GM21360 (cell line): ENCODE results near the gene C1orf198.
"Not testable (repeated sequence)": the region's sequence is repeated elsewhere in the genome, so short reads cannot be mapped to it uniquely, and the experiment has no call there.

Experiments
- ATAC-seq: cut with Tn5 transposase; IDR thresholded peaks from one replicate; pipeline ENCODE4 v1.9.1; 2021; ENCODE audit warnings: mild to moderate bottlenecking, moderate library complexity; ENCODE audit not compliant: unreplicated experiment

The C1orf198 gene

GRCh38 chr1:230861489-230861888, 6.8 kb downstream of the C1orf198 start:
- no peak for ATAC-seq

- ATAC-seq: no peak
These were observed 7.5 kb downstream of the C1orf198 start for GRCh38 chr1:230860617-230861384.

DNA sequence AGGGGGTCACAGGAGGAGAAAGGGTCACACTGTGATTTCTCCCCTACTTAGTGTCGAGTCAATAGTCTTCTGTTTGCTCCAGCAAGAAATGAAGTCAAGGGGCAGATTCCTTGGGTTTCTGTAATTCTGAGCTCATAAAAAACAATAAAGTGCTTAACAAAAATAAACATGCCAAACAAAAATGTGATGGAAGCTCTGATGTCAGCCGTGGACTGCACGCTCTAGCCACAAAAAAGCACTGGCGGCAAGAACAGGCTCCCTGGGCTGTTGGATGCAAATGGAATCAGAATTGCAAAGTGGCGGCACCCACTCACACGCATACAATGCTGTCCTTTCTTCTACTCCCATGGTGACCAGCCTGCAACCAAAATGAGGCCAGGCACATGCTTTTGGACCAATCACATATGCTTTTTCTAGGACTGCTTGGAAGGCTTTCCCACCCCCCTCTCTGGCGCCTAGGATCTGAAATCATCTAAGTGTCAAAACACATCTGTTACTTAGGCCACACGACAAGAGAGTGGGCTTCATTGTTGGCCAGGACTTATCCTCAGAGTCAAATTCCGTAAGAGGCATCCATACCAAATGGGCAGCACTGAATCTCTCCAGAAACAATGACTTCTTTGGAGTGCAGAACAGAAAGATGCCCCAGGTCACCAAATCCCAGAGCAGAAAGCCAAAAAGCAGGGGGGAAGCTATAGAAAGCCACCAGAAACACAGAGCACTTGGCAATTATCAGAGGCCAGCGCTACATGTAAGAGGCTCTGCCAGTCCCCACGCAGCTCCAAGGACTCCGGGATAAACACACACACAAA, 9.2 kb downstream of the C1orf198 start:
- ATAC-seq: no peak

DNA sequence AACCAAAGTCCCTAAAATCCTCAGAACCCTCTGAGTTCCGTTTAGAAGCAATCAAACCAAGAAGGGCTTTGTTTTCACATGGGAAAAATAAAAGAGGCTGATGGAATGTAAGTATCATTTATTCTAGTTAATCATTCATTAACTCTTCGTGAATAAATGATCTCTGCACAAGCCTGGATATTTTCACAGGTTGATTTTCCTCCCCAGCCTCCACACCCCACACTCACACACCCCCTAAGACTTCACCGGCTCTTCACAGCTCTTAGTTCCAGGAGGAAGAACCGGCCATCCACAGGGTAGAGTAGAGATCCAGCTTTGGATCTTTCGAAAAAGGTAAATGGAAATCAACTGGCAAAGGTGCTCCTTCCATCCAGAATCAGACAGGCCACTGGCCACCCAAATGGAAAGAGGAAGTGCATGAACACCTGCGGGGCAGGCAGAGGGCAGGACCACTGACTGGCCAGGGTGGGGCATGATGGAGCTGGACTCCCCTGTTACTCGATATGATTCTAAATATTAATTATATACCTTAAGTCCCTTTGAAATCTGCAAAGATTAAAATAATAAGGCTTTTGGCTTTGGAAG, 10.0 kb downstream of the C1orf198 start:
- no peak for ATAC-seq

- ATAC-seq: no peak
These were observed 10.5 kb downstream of the C1orf198 start for GRCh38 chr1:230857822-230858221.

GRCh38 chr1:230857077-230857476, 11.2 kb downstream of the C1orf198 start:
- ATAC-seq: no peak

- ATAC-seq: no peak
These were observed 12.4 kb downstream of the C1orf198 start for GRCh38 chr1:230855886-230856285.

DNA sequence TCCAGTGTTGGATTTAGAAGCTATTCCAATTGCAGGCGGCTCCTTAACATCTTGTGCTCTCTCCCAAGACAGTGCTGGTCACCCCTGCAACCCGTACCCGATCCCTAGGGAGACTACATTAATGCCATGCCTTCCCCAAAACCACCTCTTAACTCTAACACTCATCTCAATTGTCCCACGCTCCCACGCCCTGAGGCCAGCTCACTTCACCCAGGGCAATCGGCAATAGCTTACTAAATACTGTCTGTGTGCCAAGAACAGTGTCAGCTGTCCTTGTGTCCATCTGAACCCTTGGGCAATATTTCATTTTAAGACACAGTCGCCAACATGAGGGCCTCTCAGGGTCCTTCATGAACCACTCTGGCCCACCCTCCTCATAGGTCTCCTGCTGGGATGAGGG, 13.9 kb downstream of the C1orf198 start:
- no peak for ATAC-seq

GRCh38 chr1:230853731-230854130, 14.6 kb downstream of the C1orf198 start:
- ATAC-seq: no peak

DNA sequence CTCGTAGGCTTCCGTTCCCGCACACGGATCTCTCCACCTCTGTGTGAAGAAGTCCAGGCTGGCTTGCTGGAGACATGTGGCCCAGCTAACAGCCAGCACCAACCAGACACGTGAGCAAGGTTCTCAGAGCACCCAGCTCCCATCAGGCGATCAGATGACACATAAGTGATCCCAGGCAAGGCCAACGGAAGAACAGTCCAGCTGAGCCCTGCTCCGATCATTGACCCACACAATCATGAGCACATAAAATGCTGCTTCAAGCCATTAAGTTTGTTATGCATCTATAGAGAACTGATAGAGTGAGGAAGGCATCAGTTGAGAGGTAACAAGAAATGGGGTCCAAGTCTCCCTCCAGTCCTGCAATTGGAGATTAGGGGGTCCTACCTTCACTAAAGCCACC, 15.4 kb downstream of the C1orf198 start:
- ATAC-seq: no peak

DNA sequence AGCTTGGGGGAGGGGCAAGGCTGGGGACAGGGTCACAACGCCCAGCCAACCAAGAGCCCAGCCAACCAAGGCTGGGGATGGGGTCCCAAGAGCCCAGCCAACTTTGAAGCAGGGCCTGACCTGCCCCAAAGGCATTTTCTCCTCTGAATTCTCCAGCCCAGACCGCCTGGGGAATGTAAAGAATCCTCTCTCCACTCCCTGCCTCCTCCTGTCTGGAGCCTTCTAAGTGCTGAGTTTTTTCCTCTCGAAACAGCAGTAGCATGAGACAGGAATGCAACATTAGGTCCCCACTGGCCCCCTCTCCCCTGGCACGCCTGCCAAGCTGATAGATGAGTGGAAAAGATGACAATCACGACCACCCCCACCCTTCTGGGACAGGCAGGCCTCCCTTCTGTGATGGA, 17.0 kb downstream of the C1orf198 start:
- no peak for ATAC-seq

- no peak for ATAC-seq
These were observed 17.8 kb downstream of the C1orf198 start for GRCh38 chr1:230850547-230850946.

DNA sequence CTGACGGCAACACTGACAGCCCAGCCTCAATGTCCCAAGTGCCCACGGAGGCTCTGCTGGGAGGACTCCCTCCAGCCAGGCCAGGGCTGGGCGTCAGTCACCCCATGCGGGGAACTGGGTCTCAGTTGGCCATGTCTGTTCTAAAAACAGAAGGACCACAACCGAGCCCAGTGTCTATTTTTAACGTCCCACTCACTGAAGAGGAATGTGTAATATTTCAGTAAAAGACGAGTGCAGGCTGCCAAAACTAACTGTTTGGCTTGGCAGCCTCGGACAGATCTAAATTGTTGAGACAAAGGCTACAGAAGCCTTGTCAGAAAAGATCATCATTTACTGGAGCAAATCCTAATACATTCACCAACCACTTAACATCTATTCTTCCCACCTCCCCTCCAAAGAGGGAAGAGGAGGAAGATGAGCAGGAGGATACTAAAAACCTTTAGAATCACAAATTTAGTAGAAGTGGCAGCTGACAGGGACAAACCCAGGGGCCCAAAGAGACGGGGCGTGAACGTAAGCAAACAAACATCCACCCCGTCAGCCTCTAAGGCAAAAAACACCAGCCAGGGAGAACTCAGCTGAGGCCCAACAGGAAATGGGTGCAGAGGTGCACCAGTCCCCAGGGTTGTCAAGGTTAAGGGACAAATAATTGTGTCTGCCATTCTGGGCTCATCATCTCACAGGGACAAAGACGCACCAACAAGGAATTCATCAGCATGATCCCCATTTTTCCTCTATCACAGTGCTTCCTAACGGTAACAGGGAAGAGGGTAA, 18.7 kb downstream of the C1orf198 start:
- no peak for ATAC-seq

GRCh38 chr1:230848235-230848634, 20.1 kb downstream of the C1orf198 start:
- ATAC-seq: no peak

- not testable (repeated sequence) for ATAC-seq
These were observed 23.1 kb downstream of the C1orf198 start for GRCh38 chr1:230845184-230845583.

DNA sequence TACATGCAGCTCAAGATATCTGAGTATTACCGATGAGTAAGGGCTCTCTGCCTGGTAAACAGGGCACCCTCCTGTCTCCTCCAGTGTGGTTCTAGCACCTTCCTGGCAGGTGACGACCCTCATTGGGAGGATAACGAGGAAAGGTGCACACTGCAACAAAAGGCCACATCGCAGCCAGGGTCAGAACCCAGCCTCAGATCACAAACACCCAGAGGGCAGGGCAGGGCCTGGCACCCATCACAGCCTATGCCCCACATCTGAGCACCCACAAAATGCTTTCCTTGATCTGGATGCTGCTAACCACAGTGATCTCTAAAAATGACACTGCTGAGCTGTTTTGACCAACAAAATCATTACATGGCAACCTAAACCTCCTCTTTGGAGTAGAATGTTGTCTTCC, 23.8 kb downstream of the C1orf198 start:
- no peak for ATAC-seq

GRCh38 chr1:230843503-230844309, 24.6 kb downstream of the C1orf198 start:
- no peak for ATAC-seq

DNA sequence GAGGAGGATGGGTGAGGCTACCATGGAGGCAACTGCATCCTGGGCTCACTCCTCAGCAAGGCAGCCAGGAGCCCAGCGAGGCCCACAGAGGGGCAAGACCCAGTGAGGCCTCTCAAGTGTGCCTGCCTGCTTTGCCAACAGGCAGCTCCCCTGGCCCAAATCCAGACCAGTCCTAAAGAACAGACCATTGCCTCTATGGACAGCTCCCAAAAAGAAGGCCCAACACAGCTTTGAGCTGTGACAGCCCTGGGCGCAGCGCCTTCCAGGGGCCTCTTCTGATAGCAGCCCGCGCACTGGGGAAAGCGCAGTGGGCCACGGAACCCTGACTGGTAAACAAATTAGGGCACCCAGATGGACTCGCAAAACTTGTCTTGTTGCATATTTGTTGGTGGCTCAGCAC, 25.5 kb downstream of the C1orf198 start:
- no peak for ATAC-seq

- no peak for ATAC-seq
These were observed 29.1 kb downstream of the C1orf198 start for GRCh38 chr1:230839173-230839572.

GRCh38 chr1:230836793-230837192, 31.5 kb downstream of the C1orf198 start:
- ATAC-seq: no peak
